ENCODE results near the gene DGKD.

- no peak for TF ChIP-seq CTCF (IDR thresholded peaks at IDR 0.05; ENCODE audit: insufficient read depth, low read length, poor library complexity, severe bottlenecking)
- no peak for TF ChIP-seq EZH2phosphoT487 (conservative IDR thresholded peaks at IDR 0.05; ENCODE audit: low read length)
Measured at GRCh38 chr2:233399306-233400225, 45.3 kb downstream of the DGKD start.
